ENCODE measurements around the gene WDR90. TPM values are rescaled to one million over a fixed set of nuclear protein-coding genes. Genes with fewer than 3 reads are reported as not detected.

Gene WDR90
- total RNA-seq, 1 experiment from 2014 or later: 28.7 TPM

GRCh38 chr16:638836-639235, 10.3 kb upstream of the WDR90 start:
- no peak for DNase-seq (ENCODE audit: low spot score)

- DNase-seq (ENCODE audit: low spot score): no peak
Observed at GRCh38 chr16:640614-641013, 8.6 kb upstream of the WDR90 start.

GRCh38 chr16:641326-642188, 7.6 kb upstream of the WDR90 start, which contains the start of gene MCRIP2:
Gene MCRIP2, plus strand, starts transcription at chr16:641828. Its CDS starts 164 bp downstream, at chr16:641992.
- DNase-seq (ENCODE audit: low spot score): peak; percentile 45

DNA sequence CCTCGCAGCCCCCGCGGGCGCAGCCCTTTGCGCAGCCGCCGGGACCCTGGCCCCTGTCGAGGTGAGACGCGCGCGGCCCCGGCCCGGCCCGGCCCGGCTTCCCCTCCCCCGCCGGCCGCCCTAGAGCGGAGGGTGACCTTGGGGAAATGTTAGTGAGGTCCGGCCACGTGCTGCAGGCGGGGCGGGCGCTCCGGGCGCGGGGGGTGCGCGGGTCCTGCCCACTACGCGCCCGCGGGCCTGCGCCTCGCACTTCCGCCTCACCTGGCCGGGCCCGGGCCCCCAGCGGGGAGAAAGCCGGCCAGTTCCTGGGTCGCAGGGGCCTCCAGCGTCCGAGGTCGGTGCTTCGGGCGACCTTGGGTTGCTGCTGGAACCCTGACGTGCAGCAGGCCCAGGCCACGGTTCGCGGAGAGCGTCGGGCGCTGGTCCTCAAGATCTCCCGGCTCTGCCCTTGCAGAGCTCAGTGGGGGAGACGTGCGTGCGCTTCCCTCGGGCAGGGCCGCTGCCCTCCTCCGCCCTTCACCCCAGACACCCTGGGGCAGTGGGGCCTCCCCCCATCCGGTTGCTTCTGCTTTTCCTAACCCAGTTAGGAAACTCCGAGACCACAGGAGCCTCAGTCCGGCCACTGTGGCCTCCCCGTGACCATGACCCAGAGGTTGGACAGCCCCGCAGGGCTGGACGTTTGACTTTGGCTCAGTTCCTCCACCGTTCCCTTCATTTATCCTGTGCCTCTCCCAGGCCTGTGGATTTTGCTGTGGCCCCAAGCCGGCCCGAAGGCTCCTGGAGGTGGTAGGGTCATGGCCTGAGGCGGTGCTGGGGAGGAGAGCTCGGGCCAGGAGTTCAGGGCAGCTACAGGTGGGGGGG, 6.7 kb upstream of the WDR90 start:
- no peak for DNase-seq (ENCODE audit: low spot score)

DNA sequence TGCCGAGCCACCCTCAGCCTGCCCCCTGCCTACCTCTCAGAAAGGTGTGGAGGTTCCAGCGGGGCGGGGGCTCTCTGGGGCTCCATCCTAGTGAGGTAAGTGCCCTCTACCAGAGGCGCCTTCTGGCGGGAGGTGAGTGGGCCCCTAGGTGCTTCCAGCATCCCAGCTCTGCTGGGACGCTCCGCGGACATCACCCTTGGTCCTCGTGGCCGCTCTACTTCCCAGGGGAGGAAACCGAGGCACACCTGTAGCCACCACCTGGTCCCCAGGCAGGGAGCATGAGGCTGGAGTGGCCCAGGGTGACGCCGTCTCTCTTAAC, 6.2 kb upstream of the WDR90 start:
- no peak for DNase-seq (ENCODE audit: low spot score)

DNA sequence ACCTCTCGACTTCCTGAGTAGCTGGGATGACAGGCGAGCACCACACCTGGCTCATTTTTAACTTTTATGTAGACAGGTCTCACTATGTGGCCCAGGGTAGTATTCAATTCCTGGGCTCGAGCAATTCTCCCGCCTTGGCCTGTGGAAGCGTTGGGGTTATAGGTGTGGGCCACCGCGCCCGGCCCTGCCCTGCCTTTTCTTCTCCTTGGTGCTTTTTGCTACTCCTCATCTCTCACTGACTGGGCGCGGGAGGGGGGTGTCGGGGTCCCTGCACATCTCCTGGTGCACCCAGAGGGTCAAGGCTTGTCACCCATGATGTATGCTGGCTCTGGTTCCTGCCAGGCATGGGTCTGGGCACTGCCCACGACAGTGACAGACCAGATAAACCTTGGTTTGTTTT, 4.6 kb upstream of the WDR90 start:
- no peak for DNase-seq (ENCODE audit: low spot score)

DNA sequence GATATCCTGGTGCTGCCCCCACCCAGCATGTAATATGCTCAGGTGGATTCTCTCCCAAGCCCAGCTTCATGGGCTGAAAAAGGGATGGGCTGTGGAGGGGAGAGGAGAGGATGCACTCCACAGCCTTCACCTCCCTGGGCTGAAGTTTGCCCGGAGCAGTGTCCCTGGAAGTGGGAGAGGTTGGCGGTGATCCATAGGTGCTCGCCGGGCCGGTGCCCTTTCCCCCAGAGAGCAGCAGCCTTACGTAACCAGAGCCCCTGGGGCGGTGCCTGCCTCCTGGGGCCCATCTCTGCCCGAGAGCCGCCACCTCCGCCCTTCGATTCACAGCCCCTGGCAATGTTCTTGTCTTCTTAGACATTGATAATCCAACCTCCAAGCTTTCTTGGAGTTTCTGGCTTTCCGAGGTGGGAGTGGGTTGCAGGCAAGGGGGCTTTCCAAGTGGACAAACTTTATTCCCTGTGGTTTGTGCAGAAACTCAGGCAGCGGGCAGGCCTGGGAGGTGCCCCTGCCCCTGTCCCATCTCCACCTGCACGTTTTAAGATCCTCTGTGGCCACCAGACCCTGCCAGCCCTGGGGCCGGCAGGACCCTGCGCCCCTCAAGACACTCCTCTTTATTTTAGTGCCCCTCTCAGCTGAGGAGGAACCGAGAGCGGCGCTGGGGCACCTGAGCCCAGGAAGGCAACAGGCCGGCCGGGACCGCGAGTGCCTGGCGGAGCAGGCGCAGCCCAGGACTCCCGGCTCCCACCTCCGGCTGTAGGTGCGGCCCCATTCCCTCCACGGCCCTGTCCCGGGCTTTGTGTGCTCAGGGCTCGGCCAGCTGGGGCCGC, 3.1 kb upstream of the WDR90 start:
- DNase-seq (ENCODE audit: low spot score): no peak

DNA sequence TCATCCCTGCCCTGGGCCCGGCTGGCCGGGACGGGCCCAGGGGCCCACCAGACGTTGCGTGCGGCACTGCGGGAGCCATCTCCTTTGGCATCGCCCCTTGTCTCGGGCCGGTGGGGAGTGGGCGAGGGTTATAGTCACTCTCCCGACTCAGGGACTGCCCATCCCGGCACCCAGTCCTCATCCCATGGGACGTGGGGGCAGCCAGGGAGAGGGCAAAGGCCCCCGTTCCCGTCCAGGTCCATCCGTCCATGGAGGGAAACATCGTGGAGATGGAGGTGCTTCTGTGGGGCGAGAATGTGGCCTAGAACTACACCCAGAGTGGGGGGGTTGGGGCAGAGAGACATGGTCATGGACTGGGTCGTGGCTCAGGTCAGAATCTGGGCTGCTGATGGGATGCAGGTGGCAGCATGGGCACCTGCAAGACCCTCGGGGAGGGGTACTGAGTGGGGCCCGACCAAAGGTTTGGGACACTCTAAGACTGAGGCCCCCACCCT, 2.4 kb upstream of the WDR90 start:
- no peak for DNase-seq (ENCODE audit: low spot score)

DNA sequence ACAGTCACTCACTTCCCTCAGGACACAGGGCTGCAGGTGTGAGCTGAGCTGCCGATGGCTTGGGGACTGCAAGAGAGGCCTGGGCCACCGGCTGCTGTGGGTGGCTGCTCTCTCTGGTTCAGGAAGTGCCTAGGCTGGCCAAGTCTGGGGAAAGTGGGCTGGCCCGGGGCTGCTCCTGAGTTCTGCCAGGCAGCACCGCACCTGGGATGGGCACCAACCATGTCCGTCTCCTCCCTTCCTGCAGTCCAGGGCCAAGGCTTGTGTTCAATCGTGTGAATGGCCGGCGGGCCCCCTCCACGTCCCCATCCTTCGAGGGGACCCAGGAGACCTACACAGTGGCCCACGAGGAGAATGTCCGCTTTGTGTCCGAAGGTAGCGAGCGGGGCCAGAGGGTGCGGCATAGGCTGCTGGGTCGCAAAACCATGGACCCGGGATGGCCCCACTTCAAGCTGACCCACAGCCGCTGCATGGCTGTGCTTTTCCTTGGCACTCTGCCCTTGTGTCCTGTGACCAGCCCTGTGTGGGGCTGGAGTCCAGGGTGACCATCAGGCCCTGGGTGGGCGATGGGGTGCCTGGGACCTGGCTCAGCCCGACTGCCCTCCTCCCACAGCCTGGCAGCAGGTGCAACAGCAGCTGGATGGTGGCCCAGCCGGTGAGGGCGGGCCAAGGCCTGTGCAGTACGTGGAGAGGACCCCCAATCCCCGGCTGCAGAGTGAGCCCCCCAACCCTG, 1.8 kb upstream of the WDR90 start:
- DNase-seq (ENCODE audit: low spot score): no peak

DNA sequence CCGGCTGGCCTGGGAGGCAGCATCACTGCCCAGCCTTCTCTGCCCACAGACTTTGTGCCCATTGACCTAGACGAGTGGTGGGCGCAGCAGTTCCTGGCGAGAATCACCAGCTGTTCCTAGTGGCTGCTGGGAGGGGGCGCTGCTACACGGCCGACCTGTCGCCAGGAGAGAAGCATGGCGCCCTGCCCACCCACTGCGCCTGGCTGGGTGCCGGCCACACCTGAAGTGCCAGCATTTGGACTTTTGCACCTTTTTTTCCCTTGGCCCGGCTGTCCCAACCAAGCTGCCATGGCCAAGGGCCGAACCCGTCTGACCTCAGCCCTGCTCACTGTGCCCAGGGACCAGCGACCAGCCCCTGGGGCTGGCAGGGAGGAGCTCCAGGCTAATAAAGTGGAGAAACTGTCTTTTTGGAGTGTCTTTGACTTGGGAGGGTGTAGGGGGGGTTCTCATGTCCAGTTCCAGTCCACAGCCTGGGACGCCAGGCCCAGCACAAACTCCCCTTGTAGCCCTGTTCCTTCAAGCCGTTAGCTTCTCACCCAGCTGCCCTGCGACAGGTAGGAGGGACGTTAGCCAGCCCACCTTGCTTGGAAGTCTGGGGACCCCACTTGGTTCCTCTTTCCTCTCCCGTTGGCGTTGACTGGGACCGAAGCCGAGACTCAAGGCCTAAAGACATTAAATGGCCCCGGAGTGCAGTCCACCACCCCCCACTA, 939 bp upstream of the WDR90 start:
- DNase-seq (ENCODE audit: low spot score): no peak

- no peak for DNase-seq (ENCODE audit: low spot score)
Observed at GRCh38 chr16:649631-650030, 466 bp downstream of the WDR90 start.

DNA sequence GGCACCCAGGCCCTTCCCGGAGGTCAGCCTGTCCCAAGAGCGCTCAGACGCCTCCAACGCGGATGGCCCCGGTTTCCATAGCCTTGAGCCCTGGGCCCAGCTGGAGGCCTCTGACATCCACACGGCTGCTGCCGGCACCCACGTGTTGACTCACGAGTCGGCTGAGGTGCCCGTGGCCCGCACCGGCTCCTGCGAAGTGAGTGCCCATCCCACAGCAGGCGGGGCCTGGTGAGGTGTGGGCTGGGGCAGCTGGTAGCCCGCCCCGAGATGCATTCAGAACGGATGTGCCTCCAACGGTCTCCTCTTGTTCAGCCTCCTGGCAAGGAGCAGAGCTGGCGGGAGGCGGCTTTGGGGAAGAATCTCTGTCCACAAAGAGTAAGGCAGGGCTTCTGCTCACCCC, 2.7 kb downstream of the WDR90 start:
- peak; percentile 43 for DNase-seq (ENCODE audit: low spot score)

GRCh38 chr16:652454-653305, 3.5 kb downstream of the WDR90 start:
- no peak for DNase-seq (ENCODE audit: low spot score)

DNA sequence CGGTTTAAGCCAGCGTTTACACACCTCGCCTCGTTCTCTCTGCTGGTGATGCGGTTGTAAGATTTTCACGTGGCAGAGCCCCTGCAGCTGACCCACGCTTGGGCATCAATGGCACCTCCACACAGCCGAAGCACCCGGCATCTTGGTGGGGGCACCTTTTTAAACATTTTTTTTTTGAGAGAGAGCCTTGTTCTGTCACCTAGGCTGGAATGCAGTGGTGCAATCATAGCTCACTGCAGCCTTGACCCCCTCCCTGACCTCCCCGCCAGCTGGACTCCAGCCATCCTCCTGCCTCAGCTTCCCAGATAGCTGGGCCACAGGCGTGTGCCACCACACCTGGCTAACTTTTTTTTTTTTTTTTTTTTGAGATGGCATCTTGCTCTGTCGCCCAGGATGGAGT, 4.9 kb downstream of the WDR90 start:
- no peak for DNase-seq (ENCODE audit: low spot score)

DNA sequence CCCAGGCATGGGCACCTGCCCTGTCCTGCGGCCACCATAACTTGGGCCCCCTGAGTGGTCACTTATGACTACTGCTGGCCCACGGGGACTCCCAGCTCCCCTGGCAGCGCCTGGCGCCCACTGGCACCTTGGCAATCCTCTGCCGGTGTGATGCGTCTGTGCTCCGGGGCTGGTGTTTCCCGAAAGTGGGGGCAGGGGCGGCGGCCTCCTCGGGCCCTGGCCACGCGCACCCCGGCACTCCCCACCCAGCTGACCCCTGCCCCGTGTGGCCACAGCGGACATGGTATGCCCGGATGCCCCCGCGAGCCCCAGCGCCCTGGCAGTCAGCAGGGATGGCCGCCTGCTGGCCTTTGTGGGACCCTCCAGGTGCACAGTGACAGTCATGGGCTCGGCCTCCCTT, 8.3 kb downstream of the WDR90 start:
- no peak for DNase-seq (ENCODE audit: low spot score)

- no peak for DNase-seq (ENCODE audit: low spot score)
Observed at GRCh38 chr16:658679-659571, 9.8 kb downstream of the WDR90 start.

DNA sequence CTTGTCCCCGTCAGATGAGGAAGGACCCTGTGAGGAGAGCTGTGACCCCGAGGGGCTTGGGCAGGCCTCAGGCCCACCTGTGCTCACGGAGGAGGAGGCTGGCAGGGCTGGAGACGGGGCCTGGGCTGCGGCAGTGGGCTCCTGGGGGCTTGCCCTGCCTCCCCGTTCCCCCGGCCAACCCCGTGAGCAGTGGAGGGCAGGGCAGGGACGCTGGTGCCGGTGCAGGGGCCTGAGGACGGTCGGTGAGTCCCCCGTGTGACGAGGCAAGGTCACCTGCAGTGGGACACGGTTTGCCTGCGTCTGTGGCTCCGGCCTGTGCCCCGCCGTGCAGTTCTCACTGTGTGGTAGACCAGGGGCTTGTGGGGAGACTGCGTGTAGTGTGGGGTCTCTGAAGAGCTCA, 10.5 kb downstream of the WDR90 start:
- no peak for DNase-seq (ENCODE audit: low spot score)

GRCh38 chr16:660132-660458, 10.9 kb downstream of the WDR90 start:
- DNase-seq (ENCODE audit: low spot score): no peak
